IMR-90 (cell line): ENCODE results near the gene KRT7.

Experiments used
- CHD1 ChIP-seq: IDR thresholded peaks from 2 replicates; pipeline ENCODE4 v1.6.1; 2012; ENCODE audit warnings: low read depth, low read length, improper control_type of control experiment
- CTCF ChIP-seq: conservative IDR thresholded peaks from 2 replicates; pipeline ENCODE4 v1.5.1; 2012; ENCODE audit warnings: mild to moderate bottlenecking, low read depth, low read length, improper control_type of control experiment
- FOS ChIP-seq: fragments of 150-350 bp; IDR thresholded peaks from 2 replicates; pipeline ENCODE4 v1.6.1; 2016; ENCODE audit warnings: low read depth, low read length
- POLR2A ChIP-seq: IDR thresholded peaks from 2 replicates; pipeline ENCODE4 v1.6.1; 2012; ENCODE audit warnings: mild to moderate bottlenecking, low read depth, low read length
- RAD21 ChIP-seq: IDR thresholded peaks from 2 replicates; pipeline ENCODE4 v1.6.1; 2012; ENCODE audit warnings: low read length, improper control_type of control experiment
- SMC3 ChIP-seq: fragments of 150-350 bp; IDR thresholded peaks from 2 replicates; pipeline ENCODE4 v1.6.1; 2016; ENCODE audit warnings: low read depth, mild to moderate bottlenecking, antibody characterized with exemption, low read length, moderate library complexity
- USF2 ChIP-seq: fragments of 150-350 bp; IDR thresholded peaks from 2 replicates; pipeline ENCODE4 v1.6.1; 2017; ENCODE audit warnings: mild to moderate bottlenecking, antibody characterized with exemption, low read length, low read depth

- TF ChIP-seq CTCF (no peak), CHD1 (no peak), POLR2A (no peak), SMC3 (no peak), RAD21 (no peak), FOS (no peak), USF2 (no peak)
Observed at GRCh38 chr12:52259657-52260243, 26.7 kb downstream of the KRT7 start.
